ENCODE results near the gene MINDY4.

MINDY4 gene

DNA sequence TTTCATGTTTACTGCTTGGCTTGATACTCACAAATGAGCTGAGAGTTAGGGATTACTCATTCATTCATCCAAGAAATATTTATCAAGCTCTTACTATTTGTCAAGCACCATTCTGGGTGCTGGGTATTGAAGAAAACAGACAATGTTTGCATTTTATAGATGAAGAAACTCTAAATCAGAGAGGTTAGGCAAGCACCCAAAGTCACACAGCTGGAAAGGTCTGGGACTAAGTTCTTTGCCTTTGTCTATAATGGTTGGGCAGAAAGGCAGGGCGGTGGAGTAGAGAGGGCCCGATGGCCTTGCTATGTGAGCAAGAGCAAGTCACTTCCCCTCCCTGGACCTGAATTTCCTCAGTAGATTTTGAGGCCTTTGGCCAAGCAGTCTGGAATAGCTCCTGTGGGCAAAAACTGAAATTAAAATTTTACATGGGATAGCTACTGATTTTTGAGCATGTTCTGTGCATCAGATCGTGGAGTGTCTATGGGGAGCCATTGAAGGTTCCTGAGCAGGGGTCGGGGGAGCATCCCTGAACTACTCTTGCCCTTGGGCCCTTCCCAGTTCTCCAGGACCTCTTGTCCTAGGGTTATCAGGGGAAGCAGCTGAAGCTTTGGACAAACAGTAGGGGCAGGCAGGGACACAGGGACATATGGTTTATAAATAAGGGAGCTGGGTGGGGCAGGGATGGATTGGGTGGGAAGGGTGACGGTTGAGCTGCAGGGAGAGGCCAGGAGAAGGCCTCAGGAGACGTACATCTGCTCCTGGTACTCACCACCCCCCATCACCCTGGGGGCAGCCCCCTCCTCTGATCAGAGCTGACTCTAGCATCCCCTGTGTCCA is 163.7 kb downstream of the MINDY4 start:
- FAIRE-seq = no peak

DNA sequence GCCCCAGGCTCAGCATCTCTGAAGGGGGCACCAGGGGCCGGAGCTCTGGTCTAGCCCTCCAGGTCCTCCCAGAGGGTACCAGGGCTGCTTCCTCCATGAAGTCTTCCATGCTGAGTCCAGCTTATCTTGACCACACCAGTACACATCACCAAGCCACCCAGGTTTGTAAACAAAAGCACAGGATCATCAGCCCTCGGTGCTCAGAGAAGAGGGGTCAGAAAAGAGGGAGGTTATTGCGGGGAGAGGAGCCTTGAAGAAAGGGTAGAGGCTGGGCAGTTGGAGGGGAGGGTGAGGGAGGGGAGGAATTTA is 164.3 kb downstream of the MINDY4 start:
- FAIRE-seq = no peak

DNA sequence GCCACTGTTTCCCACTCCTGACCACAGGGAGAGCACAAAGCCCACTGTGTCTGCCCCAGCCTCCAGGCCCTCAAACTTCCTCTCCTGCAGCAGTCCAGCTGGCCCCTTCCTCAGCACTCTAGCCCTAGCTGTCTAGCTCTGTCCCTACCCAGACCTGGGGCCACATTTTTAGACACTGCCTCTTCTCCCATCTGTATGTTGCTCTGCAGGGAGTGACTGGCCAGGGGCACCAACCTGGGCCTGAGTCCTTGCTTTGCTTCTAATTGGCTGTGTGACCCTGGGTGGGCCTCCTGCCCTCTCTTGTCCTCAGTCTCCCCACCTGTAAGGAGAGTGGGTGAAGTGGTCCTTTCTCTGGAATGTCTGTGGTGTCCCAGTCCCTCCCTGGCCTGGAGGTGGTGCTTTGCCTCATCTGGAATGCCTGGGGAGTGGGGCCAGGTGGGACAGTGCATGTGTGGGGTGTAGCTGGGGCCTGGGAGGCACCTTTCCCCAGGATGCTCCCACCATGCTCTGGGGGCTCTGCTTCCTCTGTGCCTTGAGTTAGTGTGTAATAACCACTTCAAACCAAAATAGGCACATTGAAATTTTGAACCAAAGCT is 165.5 kb downstream of the MINDY4 start:
- FAIRE-seq = no peak

- FAIRE-seq = no peak
Observed at GRCh38 chr7:30937416-30937815, 166.2 kb downstream of the MINDY4 start.

DNA sequence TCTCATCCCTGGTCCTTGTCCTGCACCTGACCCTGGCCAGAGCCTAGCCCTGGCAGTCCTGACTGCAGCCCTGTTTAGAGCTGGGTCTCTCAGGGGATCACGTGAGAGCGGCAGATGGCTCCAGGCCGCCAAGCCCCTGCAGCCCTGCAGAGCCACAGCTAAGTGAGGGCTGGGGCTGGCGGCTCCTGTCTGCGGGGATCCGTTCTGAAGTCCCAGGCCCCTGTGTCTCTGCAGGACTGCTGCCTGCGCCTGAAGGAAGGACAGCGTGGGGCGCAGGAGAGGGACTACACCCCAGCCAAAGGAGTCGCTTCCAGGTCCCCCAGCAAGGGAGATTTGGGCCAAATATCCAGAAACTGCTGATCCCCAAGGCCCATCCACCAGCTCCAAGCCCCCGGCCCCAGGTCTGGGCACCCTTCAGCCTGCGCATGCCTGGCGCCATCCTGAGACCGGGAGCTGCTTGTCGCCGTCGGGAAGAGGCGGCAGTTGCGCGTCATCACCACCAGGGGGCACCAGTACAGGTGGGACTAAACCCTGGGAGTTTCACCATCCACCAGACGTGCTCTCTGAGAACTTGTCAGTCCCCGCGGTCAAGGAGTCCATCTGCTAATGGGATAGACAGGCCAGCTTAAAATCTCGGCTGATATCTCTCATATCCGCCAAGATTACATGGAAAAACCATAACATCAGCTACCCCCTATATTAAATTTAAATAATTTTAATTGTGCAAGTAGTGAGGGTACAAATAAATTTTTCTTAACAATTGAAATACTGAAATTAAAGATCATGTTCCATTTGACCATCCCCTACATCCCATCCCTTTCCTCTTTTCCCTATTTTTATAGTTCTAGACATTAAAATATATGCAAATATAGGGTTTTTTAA is 167.5 kb downstream of the MINDY4 start:
- peak; percentile 86 for FAIRE-seq

GRCh38 chr7:30941582-30942323 is 170.5 kb downstream of the MINDY4 start:
- no peak for FAIRE-seq

Measured in G401.6 (cell line).